ENCODE data around the gene IFT172. TPM values are rescaled to one million over a fixed set of nuclear protein-coding genes. Genes with fewer than 3 reads are reported as not detected.

IFT172 gene
- total RNA-seq, 1 donor from 2014 or later = 5.5 TPM

GRCh38 chr2:27420996-27421395 lies 68.5 kb downstream of the IFT172 start:
- no peak for FAIRE-seq
- DNase-seq (ENCODE audit: low read depth) = peak; percentile 35
- TF ChIP-seq, protein P1, sequence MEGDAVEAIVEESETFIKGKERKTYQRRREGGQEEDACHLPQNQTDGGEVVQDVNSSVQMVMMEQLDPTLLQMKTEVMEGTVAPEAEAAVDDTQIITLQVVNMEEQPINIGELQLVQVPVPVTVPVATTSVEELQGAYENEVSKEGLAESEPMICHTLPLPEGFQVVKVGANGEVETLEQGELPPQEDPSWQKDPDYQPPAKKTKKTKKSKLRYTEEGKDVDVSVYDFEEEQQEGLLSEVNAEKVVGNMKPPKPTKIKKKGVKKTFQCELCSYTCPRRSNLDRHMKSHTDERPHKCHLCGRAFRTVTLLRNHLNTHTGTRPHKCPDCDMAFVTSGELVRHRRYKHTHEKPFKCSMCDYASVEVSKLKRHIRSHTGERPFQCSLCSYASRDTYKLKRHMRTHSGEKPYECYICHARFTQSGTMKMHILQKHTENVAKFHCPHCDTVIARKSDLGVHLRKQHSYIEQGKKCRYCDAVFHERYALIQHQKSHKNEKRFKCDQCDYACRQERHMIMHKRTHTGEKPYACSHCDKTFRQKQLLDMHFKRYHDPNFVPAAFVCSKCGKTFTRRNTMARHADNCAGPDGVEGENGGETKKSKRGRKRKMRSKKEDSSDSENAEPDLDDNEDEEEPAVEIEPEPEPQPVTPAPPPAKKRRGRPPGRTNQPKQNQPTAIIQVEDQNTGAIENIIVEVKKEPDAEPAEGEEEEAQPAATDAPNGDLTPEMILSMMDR (IDR thresholded peaks at IDR 0.05; ENCODE audit: insufficient read depth, low read length, severe bottlenecking) = no peak

DNA sequence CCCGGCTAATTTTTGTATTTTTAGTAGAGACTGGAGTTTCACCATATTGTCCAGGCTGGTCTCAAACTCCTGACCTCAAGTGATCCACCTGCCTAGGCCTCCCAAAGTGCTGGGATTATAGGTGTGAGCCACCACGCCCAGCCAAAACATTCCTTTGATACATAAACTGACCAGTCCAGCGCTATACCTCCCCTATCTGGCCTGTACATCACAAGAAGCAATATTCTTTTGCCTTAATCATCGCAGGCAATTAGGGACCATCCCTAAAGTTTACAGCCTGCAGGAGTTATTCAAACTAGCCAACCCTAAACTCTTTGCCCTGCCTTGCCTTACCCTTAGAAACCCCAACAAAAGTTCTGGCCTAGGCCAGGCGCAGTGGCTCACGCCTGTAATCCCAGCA lies 73.4 kb downstream of the IFT172 start:
- no peak for FAIRE-seq

More at GRCh38 chr2:27420996-27421395, 68.5 kb downstream of the IFT172 start:
- Histone ChIP-seq H3K27me3 (ENCODE audit: control insufficient read depth, insufficient read depth, low read length) (no peaks in the 10 kb centered on the region), H3K4me3 (ENCODE audit: low read depth, low read length) (no peak overlapping the region), H3K36me3 (ENCODE audit: control insufficient read depth, insufficient read depth, low read length) (no peaks in the 10 kb centered on the region)

GRCh38 chr2:27412419-27413152 lies 77.0 kb downstream of the IFT172 start:
- FAIRE-seq = no peak
- H3K4me3 ChIP-seq (ENCODE audit: low read depth, low read length) = no peak overlapping the region
- no peak for DNase-seq (ENCODE audit: low read depth)
- TF ChIP-seq, protein P1 (IDR thresholded peaks at IDR 0.05; ENCODE audit: insufficient read depth, low read length, severe bottlenecking) = no peak
- no peaks in the 10 kb centered on the region for H3K27me3 ChIP-seq (ENCODE audit: control insufficient read depth, insufficient read depth, low read length)
- H3K36me3 ChIP-seq (ENCODE audit: control insufficient read depth, insufficient read depth, low read length) = no peaks in the 10 kb centered on the region

More for the DNA sequence above, 73.4 kb downstream of the IFT172 start:
- Histone ChIP-seq H3K4me3 (ENCODE audit: low read depth, low read length) (no peak overlapping the region), H3K27me3 (ENCODE audit: control insufficient read depth, insufficient read depth, low read length) (no peaks in the 10 kb centered on the region), H3K36me3 (ENCODE audit: control insufficient read depth, insufficient read depth, low read length) (no peaks in the 10 kb centered on the region)
- DNase-seq (ENCODE audit: low read depth) = no peak
- TF ChIP-seq, protein P1 (IDR thresholded peaks at IDR 0.05; ENCODE audit: insufficient read depth, low read length, severe bottlenecking) = no peak

- Histone ChIP-seq H3K4me3 (ENCODE audit: low read depth, low read length) (peak within 1 kb of the TSS; percentile 96), H3K36me3 (ENCODE audit: control insufficient read depth, insufficient read depth, low read length) (no peaks in the 10 kb centered on the region), H3K27me3 (ENCODE audit: control insufficient read depth, insufficient read depth, low read length) (no peaks in the 10 kb centered on the region)
- FAIRE-seq (no peak), DNase-seq (ENCODE audit: low read depth) (peak; percentile 85)
- TF ChIP-seq, protein P1 (IDR thresholded peaks at IDR 0.05; ENCODE audit: insufficient read depth, low read length, severe bottlenecking) = no peak
Observed at GRCh38 chr2:27409321-27410073, 80.0 kb downstream of the IFT172 start, which contains the start of gene PPM1G. TSS of gene PPM1G (minus strand) at chr2:27409591. CDS start at chr2:27409422, 169 bp downstream.

DNA sequence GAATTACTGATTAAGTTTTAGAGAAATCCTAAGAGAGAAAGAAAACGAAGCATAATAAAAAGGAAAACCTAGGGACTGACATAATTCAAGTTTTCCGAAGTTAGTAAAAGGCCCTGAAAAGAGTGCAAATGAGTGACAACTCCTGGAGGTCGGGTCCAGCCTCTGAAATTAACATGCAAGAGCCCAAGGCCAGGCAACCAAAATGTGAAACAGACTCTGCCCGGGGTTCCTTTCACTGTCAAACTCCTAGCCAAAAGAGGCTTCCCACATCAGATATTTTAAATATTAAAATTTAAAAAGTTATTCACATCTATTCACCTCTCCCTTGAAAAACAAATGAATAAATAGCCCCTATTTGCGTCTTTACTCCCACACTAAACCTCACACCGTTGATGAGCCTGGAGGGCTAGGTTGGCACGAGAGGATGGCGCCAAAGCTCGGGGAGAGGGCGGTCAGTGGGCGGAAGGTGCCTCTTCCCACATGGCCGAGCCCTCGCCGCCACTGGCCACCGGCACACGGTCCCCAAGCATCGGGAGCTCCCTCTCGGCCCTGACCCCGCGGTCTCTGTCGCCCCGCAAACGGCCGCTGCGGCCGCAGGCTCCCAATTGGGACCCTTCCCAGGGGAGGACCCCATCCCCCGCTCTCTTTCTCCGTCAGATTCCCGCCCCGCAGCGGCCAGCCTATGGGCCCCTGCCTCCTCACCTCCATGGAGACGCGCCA lies 80.8 kb downstream of the IFT172 start:
- H3K27me3 ChIP-seq (ENCODE audit: control insufficient read depth, insufficient read depth, low read length) = no peaks in the 10 kb centered on the region
- no peak for FAIRE-seq
- TF ChIP-seq, protein P1 (IDR thresholded peaks at IDR 0.05; ENCODE audit: insufficient read depth, low read length, severe bottlenecking) = no peak
- H3K4me3 ChIP-seq (ENCODE audit: low read depth, low read length) = peak overlapping the region; percentile 96
- peak; percentile 4 for DNase-seq (ENCODE audit: low read depth)
- H3K36me3 ChIP-seq (ENCODE audit: control insufficient read depth, insufficient read depth, low read length) = no peaks in the 10 kb centered on the region

All from bronchial epithelial cell (primary cell).